Upper lobe of right lung (tissue), 1 donor: Measurements from ENCODE around the gene GAS2L2. TPM values are rescaled to one million over a fixed set of nuclear protein-coding genes. Genes with fewer than 3 reads are reported as not detected.

Experiments used
- ATAC-seq: fragments of 200-7000 bp; cut with Tn5 transposase; one replicate; pipeline ENCODE4 v1.9.1; 2020; ENCODE audit warnings: mild to moderate bottlenecking, moderate library complexity
- DNase-seq: peaks from one replicate; pipeline ENCODE4 v3.0.0-alpha.2; 2020
- H3K27ac ChIP-seq: fragments of 200-600 bp; one replicate; pipeline ENCODE4 v1.8.0; 2022
- H3K27me3 ChIP-seq: fragments of 200-600 bp; one replicate; pipeline ENCODE4 v1.8.0; 2022; ENCODE audit warnings: mild to moderate bottlenecking
- H3K36me3 ChIP-seq: fragments of 200-600 bp; one replicate; pipeline ENCODE4 v1.8.0; 2022
- H3K4me1 ChIP-seq: fragments of 200-600 bp; one replicate; pipeline ENCODE4 v1.8.0; 2022
- H3K4me3 ChIP-seq: fragments of 200-600 bp; one replicate; pipeline ENCODE4 v1.8.0; 2022; ENCODE audit warnings: mild to moderate bottlenecking
- H3K9me3 ChIP-seq: fragments of 200-600 bp; one replicate; pipeline ENCODE4 v1.8.0; 2022
- CTCF ChIP-seq: fragments of 200-600 bp; IDR thresholded peaks from one replicate; pipeline ENCODE4 v1.8.0; 2022; ENCODE audit warnings: antibody characterized with exemption
- intact Hi-C: fragments of 100-400 bp; cut with DNase I; formaldehyde crosslinking; loops from one replicate; pipeline ENCODE4 v1.11.0; 2022
- total RNA-seq: library from RNA; stranded (reverse); fragmentation: NEBNext Ultra II Directional; extraction: Animal tissue kit (Norgen Biotek cat#: 25700); gene quantifications from one replicate; pipeline ENCODE4 v1.2.1, GENCODE V29; 2021
- donor health status: DM: no; HTN: yes; CAD: no; lungs with severe emphysema.

GAS2L2 gene
- total RNA-seq, 1 donor from 2014 or later = not detected

DNA sequence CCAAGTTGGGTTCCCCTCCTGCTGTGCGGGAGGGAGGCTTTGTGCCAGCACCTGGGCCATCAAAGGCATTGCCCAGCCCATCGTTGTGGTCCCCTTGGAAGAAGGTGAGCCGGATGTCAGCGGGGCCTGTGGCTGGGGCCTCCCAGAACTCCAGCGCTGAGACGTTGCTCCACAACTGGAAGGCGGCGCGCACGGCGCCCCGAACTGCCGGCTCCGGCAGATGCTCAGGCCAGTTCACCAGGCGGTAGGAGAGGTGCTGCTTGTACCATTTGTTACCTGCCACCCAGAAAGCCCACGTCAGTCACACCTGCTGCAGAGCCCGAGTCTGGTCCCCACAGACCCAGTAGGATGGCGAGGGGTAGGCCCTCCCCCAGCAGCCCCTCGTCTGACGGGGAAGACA lies 20.1 kb upstream of the GAS2L2 start:
- no peak for DNase-seq
- no peak overlapping the region for H3K4me3 ChIP-seq

DNA sequence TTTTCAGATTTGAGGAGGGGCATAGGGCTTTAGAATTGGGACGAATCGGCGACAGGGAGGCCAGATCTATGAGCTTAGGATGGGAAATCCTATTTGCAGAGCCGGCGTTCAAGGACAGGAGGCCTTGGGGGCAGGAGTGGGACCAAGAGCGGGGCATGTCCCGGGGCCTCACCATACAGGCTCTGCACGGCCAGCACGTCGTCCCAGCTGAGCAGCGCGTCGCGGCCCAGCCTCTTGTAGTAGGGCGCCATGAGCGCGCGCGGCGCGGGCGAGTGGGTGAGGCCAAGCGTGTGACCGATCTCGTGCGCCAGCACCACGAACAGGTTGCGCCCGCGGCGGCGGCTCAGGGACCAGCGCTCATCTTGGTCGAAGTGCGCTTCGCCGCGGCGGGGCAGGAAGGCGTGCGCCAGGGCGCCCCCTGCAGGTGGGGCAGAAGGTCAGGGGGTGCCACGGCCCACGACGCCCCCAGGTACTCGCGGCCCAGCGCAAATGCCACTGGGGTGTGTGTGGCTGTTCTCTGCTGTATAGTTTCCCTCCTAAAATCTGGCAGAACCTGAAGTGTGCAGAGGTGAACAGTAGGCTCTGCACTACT lies 17.0 kb upstream of the GAS2L2 start:
- TF ChIP-seq CTCF = peak; percentile 15
- intact Hi-C loops = loop anchor here (5.0 kb wide), 1 partner anchor 37 kb away; the partner anchor contains the start of gene TAF15
- ATAC-seq = no peak

More for the DNA sequence above, 20.1 kb upstream of the GAS2L2 start:
- Histone ChIP-seq H3K27ac (peak overlapping the region; percentile 70), H3K27me3 (no peaks in the 10 kb centered on the region), H3K36me3 (no peaks in the 10 kb centered on the region), H3K4me1 (peaks cover 43% of the 10 kb centered on the region), H3K9me3 (no peaks in the 10 kb centered on the region)
- no peak for TF ChIP-seq CTCF
- ATAC-seq = no peak
- intact Hi-C loops = no loop called here

DNA sequence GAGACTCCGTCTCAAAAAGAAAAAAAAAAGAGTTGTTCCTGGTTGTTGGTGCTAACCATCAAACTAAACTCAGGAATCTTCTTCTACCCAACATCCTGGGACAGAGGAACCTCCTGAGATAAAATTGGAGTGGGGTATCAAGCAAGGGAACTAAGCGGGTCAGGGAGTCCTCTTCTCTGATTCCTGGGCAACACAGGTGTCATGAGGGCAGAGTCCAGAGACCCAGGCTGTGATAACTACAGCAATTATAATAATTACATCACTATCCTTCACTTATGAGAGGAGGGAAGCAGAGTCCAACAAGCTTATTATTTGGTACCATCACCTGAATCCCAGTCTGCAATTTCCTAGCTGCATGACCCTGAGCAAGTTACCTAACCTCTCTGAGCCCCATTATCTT lies 15.8 kb upstream of the GAS2L2 start:
- no peak overlapping the region for H3K4me3 ChIP-seq
- H3K27me3 ChIP-seq = no peaks in the 10 kb centered on the region
- intact Hi-C loops = loop anchor here (5.0 kb wide), 1 partner anchor 39 kb away; the partner anchor contains the start of gene TAF15
- peaks cover 9% of the 10 kb centered on the region for H3K4me1 ChIP-seq
- no peaks in the 10 kb centered on the region for H3K9me3 ChIP-seq
- no peaks in the 10 kb centered on the region for H3K36me3 ChIP-seq
- ATAC-seq (no peak), DNase-seq (no peak)
- H3K27ac ChIP-seq = no peak overlapping the region
- TF ChIP-seq CTCF = no peak

More for the DNA sequence above, 17.0 kb upstream of the GAS2L2 start:
- no peak overlapping the region for H3K27ac ChIP-seq
- no peaks in the 10 kb centered on the region for H3K36me3 ChIP-seq
- no peaks in the 10 kb centered on the region for H3K27me3 ChIP-seq
- H3K4me3 ChIP-seq = no peak overlapping the region
- no peaks in the 10 kb centered on the region for H3K9me3 ChIP-seq
- DNase-seq = no peak
- peaks cover 16% of the 10 kb centered on the region for H3K4me1 ChIP-seq

DNA sequence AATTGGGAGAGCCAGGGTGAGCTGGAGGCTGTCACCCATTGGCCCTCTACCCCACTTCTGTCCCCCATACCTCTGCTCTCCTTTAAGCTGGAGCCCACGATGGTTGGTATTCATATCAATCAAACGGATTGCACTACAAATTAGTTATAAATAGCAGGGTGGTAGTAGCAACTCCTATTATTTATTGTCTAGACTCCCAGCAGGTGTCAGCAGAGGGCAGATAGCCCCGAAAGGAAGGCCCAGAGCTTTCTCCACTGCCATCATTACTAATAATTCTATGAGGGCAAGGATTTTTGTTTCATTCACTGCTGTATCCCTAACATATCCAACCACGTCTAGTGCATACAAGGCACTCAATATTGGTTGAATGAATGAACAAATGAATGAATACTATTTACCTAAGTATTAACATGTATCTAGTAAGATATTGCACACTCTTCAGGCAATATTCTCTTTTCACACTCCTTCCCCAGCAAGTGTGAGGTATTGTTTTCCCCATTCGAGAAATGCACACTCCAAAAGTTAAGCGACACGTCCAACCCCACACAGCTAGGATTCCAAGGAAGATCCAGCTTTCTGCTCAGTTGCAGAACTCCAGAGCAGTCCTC lies 14.0 kb upstream of the GAS2L2 start:
- no peaks in the 10 kb centered on the region for H3K9me3 ChIP-seq
- H3K4me1 ChIP-seq = peaks cover 5% of the 10 kb centered on the region
- peak; percentile 9 for ATAC-seq
- H3K36me3 ChIP-seq = no peaks in the 10 kb centered on the region
- DNase-seq = no peak
- no peak overlapping the region for H3K4me3 ChIP-seq
- TF ChIP-seq CTCF = peak; percentile 62
- intact Hi-C loops = loop anchor here (5.0 kb wide), 1 partner anchor 40 kb away; the partner anchor contains the start of gene TAF15
- no peak overlapping the region for H3K27ac ChIP-seq
- no peaks in the 10 kb centered on the region for H3K27me3 ChIP-seq

GRCh38 chr17:35766489-35766877 lies 13.4 kb upstream of the GAS2L2 start:
- Histone ChIP-seq H3K4me3 (no peak overlapping the region), H3K36me3 (no peaks in the 10 kb centered on the region), H3K27me3 (no peaks in the 10 kb centered on the region), H3K9me3 (no peaks in the 10 kb centered on the region), H3K4me1 (peaks cover 5% of the 10 kb centered on the region), H3K27ac (no peak overlapping the region)
- no peak for DNase-seq
- intact Hi-C loops = loop anchor here (5.0 kb wide), 1 partner anchor 41 kb away; the partner anchor contains the start of gene TAF15
- TF ChIP-seq CTCF = no peak
- ATAC-seq = no peak
